Renal cortical epithelial cell (primary cell): ENCODE data around the gene HOXD4. TPM values are rescaled to one million over a fixed set of nuclear protein-coding genes. Genes with fewer than 3 reads are reported as not detected.

Experiments used
- DNase-seq: peaks from one replicate; pipeline ENCODE4 v3.0.0-alpha.2; 2011; ENCODE audit warnings: low read depth
- total RNA-seq: library from RNA; depleted of rRNA; stranded (reverse); fragments of >200 nt; gene quantifications from 2 replicates; pipeline ENCODE4 v1.2.3, GENCODE V29; 2014

HOXD4 gene
- total RNA-seq, 1 donor from 2014 or later, result 23.2 TPM

DNA sequence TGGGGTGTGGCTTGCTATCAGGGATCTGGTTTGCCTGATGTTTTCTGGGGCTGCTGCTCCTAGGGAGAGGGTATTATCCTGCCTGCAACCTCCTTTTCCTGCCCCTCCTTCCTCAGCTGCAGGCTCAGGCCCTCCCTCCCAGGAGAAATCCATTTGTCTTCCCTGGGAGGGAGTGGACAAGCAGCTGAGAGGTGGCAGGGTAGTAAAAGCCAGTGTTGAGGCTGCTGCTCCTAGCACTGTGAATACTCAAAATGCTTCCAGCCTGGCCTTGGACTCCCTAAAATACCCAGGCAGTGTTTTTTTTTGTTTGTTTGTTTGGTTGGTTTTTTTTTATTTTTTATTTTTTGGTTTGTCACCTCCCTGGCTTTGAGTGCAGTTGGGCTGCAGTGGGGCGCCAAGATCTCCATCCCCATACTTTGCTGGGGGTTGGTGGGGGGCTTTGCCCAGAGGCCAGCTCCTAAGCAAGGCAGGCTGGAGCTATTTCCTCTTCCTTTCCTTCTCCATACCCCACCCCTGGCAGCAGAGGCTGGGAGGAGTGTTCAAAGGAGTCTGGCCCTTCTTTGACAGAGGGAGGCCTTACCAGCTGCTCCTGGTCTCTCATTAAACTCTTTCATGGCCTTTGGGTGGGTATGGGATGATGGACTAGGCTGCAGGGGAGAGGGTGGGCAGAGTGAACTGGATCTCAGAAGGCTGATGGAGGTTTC, 19.4 kb downstream of the HOXD4 start:
- DNase-seq, result no peak

- no peak for DNase-seq
Observed at GRCh38 chr2:176171351-176172006, 20.1 kb downstream of the HOXD4 start.

GRCh38 chr2:176172007-176172894, 20.9 kb downstream of the HOXD4 start:
- no peak for DNase-seq

- no peak for DNase-seq
Observed at GRCh38 chr2:176172895-176173566, 21.7 kb downstream of the HOXD4 start.

- no peak for DNase-seq
Observed at GRCh38 chr2:176173567-176174381, 22.4 kb downstream of the HOXD4 start.

DNA sequence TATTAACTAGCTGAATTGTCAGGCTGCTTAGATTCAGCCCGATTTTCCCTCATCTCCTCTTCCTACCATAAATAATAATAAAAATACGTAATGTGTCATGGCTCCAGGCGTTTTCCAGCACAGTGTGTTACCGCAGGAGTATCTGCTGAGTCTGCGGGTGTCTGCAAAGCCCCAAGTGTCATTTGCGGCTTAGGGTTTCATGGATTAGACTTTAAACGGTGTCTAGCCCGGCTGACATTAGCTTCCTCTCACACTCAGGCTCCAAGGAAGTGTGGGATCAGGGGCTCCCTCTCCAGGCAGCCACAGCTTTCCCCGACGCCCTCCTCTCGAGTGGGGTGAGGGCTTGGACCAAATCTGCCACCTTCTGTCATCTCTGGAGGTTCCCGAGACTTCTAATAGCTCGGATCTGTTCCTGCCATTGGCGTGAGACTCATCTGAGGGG, 23.1 kb downstream of the HOXD4 start:
- DNase-seq, result peak; percentile 78

- DNase-seq, result peak; percentile 76
Observed at GRCh38 chr2:176174824-176175708, 23.7 kb downstream of the HOXD4 start.

DNA sequence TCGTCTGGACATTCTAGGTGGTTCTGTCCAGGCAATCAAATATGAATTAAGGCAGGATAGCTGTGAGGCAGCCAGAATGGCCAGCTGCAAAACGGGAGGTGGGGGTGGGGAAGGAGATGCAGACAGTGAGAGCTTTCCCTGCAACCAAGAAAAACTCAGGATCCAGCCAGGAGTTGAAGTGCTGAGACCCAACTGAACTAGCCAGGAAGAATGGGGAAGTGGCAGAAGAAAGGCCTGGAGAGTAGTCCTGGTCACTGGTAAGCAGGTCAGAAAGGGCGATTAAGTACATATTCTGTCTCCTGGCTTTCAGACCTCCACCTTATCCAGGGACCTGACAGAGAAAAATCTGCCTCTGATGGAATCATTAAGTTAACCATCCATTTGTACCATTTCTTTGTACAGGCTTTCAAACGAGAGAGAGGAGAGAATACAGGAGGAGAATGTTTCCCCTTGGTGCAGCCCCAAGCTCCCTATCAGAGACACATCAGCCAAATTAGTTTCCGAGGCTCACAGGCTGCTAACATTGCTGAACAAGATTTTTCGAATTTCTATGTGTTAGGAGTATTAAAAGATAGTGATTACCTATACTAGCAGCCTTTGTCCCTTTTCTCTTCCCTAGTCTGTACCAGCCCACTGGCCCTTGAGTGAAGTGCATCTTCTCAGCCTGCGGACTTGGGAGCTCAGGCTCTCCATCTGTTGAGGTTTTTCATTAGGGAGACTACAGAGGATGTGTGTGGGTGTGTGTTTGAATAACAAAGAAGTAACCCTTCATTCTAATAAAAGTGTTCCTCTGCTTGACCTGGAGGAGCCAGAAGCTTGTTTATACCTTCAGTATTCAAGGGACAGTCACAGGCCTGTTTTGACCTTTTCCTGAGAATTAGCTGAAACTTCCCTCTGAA, 24.6 kb downstream of the HOXD4 start:
- no peak for DNase-seq

GRCh38 chr2:176177580-176178037, 26.3 kb downstream of the HOXD4 start:
- DNase-seq, result no peak

DNA sequence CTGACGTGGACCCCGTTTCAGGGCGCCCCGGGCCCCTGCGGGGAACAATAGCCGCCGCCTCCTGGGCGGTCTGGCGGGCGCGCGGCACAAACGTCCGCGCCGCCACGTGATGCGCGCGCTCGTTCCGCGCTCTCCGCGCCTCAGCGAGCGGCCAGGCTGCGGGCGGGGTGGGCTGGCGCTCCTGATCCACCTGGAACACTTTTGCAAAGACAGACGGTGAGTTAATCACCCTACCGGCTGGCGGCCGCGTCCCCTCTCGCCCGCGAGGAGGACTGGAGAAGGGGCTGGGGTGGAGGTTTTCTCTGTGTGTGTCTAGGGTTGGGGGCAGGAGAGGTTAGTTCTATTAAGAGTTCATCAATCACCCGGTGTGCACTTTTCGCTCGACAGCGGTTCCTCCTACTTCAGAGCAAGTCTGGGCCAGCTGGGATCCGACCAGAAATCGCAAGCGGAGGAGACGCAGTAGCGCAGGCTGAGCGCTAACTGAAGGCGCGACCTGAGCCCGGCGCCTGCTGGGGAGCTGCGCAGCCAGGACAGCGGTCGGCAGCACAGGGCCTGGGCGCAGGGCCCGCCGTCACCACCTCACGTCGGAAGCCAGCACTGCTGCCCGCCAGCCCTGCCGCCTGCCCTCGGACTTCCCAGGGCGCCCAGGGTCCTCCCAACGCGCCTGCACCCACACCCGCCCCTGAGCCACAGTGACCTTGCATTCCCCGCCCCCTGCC, 26.8 kb downstream of the HOXD4 start:
- peak; percentile 77 for DNase-seq

DNA sequence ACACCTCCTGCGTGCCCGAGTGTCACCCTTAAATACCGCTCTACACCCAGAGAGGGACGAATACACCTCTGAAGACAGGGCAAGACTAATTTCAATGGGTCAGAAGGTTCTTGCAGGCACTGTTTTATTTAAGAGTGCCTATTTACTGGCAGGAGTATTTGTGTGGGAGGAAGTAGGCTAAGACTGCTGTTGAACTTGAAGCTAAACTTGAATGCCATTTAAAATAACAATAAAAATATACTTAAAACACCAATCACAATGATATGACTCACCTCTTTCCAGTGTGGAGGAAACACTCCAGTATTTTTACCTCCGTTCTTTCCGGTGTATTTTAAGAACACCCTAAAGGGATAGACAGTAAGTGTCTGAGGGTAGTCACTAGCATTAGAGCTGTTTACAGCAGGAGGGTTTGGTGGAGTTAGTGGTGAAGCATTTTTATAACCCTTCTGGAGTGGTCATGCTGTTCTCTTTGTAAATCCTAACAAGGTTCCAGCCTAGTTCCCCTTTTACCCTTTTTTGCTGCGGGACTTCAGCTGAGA, 27.5 kb downstream of the HOXD4 start:
- DNase-seq, result peak; percentile 96

GRCh38 chr2:176181551-176181950, 30.2 kb downstream of the HOXD4 start:
- no peak for DNase-seq

- DNase-seq, result no peak
Observed at GRCh38 chr2:176182671-176183070, 31.3 kb downstream of the HOXD4 start.

DNA sequence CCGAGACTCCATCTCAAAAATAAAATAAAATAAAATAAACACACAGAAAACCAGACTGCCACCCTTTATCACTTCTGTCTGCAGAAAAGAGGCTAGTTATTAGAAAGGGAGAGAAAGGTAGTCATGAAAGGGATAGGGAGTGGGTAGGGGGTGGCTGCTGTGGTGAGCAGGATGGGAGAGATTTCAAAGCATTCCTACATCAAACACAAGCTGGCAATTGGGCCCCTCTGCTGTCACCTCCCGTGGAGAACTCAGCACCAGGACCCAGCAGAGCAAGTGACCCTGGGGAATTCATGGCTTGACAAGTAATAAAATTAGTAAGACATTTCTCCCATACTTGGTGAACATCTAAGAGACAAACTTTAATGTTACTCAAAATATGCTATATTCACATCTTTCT, 33.4 kb downstream of the HOXD4 start:
- no peak for DNase-seq

DNA sequence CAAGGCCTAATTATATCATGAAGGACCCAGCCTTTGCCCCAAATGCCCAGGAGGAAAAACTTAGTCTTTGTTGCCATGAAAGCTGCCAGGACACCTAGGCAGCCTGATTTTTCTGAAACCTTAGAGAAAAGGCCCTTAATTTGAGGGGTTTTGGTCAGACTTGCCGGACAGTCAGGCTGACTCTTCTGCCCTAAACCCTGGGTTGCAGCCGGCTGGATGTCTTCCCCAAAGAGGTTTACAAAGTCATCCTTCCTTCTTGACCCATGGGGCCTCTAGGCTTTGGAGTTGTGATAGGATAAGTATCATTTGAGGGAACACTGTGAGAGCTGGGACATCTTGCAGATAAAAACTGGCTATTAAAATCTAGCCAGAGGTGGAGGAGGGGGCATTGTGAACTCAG, 34.7 kb downstream of the HOXD4 start:
- no peak for DNase-seq

DNA sequence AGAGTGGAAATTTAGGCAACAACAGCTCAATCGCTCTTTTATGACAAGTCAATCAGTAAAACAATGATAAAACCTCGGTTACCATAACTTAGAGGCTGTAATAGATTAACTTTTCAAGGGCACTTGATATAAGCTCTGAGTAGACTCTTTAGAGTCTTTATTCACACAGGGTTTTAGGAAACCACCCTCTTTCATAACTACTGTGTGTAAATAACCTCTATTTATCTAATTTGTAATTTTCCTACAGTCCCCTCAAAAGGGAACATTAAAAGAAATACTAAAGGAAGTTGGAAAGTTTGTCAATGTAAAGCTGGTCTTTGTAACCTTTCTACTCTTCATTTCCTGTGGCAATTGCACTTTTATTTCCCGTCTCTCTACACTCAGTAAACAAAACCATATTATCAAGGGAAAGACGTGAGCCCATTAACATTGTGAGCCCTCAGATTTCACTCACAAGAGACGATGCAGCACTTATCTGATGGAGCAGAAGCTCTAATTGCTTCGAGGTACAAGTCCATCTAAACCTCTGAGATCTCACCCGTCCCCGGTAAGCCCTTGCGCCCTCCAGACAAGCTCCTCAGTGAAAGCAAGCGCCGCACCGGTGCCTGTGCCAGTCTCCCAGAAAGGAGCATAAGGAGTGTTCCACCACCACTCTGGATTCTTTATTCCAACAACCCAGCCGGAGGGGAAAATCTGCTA, 36.0 kb downstream of the HOXD4 start:
- no peak for DNase-seq
